H9 (cell line): Measurements from ENCODE around the gene SVOP. TPM values are rescaled to one million over a fixed set of nuclear protein-coding genes. Genes with fewer than 3 reads are reported as not detected.

Experiments used
- DNase-seq: peaks from one replicate; pipeline ENCODE4 v3.0.0-alpha.2; 2017
- H2AFZ ChIP-seq: one replicate; pipeline ENCODE4 v1.6.1; 2013; ENCODE audit warnings: mild to moderate bottlenecking, low read length, control low read depth, moderate library complexity
- H2AK5ac ChIP-seq: 2 replicates; pipeline ENCODE4 v1.6.1; 2013; ENCODE audit warnings: low read length, control low read depth, mixed read lengths; ENCODE audit not compliant: insufficient read length
- H2BK120ac ChIP-seq: one replicate; pipeline ENCODE4 v1.6.1; 2013; ENCODE audit warnings: low read depth, mild to moderate bottlenecking, low read length, control low read depth, inconsistent platforms; ENCODE audit not compliant: poor library complexity, severe bottlenecking
- H2BK12ac ChIP-seq: 2 replicates; pipeline ENCODE4 v1.6.1; 2013; ENCODE audit warnings: low read length, control low read depth, mixed read lengths, low read depth; ENCODE audit not compliant: insufficient read length
- H2BK15ac ChIP-seq: 2 replicates; pipeline ENCODE4 v1.6.1; 2013; ENCODE audit warnings: low read depth, low read length, control low read depth
- H2BK20ac ChIP-seq: one replicate; pipeline ENCODE4 v1.6.1; 2013; ENCODE audit warnings: low read depth, mild to moderate bottlenecking, low read length, control low read depth, inconsistent platforms; ENCODE audit not compliant: poor library complexity, severe bottlenecking
- H2BK5ac ChIP-seq: 2 replicates; pipeline ENCODE4 v1.6.1; 2013; ENCODE audit warnings: low read length, control low read depth, mixed read lengths; ENCODE audit not compliant: insufficient read length
- H3K14ac ChIP-seq: 2 replicates; pipeline ENCODE4 v1.6.1; 2013; ENCODE audit warnings: low read length, control low read depth; ENCODE audit not compliant: insufficient read depth
- H3K18ac ChIP-seq: 2 replicates; pipeline ENCODE4 v1.6.1; 2013; ENCODE audit warnings: low read depth, mild to moderate bottlenecking, mixed read lengths, low read length, control low read depth; ENCODE audit not compliant: insufficient read length
- H3K23ac ChIP-seq: 2 replicates; pipeline ENCODE4 v1.6.1; 2013; ENCODE audit warnings: low read length, control low read depth, mixed read lengths, low read depth; ENCODE audit not compliant: insufficient read length
- H3K23me2 ChIP-seq: 2 replicates; pipeline ENCODE4 v1.6.1; 2013; ENCODE audit warnings: low read depth, mild to moderate bottlenecking, mixed read lengths, low read length, control low read depth; ENCODE audit not compliant: insufficient read length, poor library complexity, severe bottlenecking
- H3K27ac ChIP-seq: 2 replicates; pipeline ENCODE4 v1.5.1; 2013; ENCODE audit warnings: low read length, control low read depth, mixed read lengths, low read depth; ENCODE audit not compliant: insufficient read length
- H3K27me3 ChIP-seq: 2 replicates; pipeline ENCODE4 v1.6.1; 2013; ENCODE audit warnings: low read length, control low read depth, inconsistent platforms; ENCODE audit not compliant: insufficient read depth
- H3K4ac ChIP-seq: 2 replicates; pipeline ENCODE4 v1.6.1; 2013; ENCODE audit warnings: low read depth, mild to moderate bottlenecking, control low read depth, inconsistent platforms, low read length, moderate library complexity
- H3K4me1 ChIP-seq: 2 replicates; pipeline ENCODE4 v1.6.1; 2013; ENCODE audit warnings: low read length, control low read depth, inconsistent platforms; ENCODE audit not compliant: insufficient read depth
- H3K4me2 ChIP-seq: 2 replicates; pipeline ENCODE4 v1.6.1; 2013; ENCODE audit warnings: low read length, control low read depth, mixed read lengths; ENCODE audit not compliant: insufficient read length, insufficient read depth
- H3K56ac ChIP-seq: 2 replicates; pipeline ENCODE4 v1.6.1; 2013; ENCODE audit warnings: low read depth, mild to moderate bottlenecking, mixed read lengths, low read length, control low read depth; ENCODE audit not compliant: insufficient read length
- H3K79me1 ChIP-seq: 2 replicates; pipeline ENCODE4 v1.6.1; 2013; ENCODE audit warnings: low read depth, mild to moderate bottlenecking, moderate library complexity, low read length, control low read depth, inconsistent platforms; ENCODE audit not compliant: insufficient read depth, poor library complexity, severe bottlenecking
- H3K79me2 ChIP-seq: 2 replicates; pipeline ENCODE4 v1.6.1; 2013; ENCODE audit warnings: low read length, control low read depth, inconsistent platforms; ENCODE audit not compliant: insufficient read depth
- H3K9ac ChIP-seq: 2 replicates; pipeline ENCODE4 v1.6.1; 2013; ENCODE audit warnings: low read length, control low read depth, mixed read lengths; ENCODE audit not compliant: insufficient read length; ENCODE audit errors: extremely low read depth
- H3K9me3 ChIP-seq: one replicate; pipeline ENCODE4 v1.6.1; 2013; ENCODE audit warnings: low read depth, low read length, inconsistent platforms; ENCODE audit not compliant: control insufficient read depth
- H3T11ph ChIP-seq: one replicate; pipeline ENCODE4 v1.6.1; 2013; ENCODE audit warnings: mild to moderate bottlenecking, low read length, control low read depth, inconsistent platforms
- H4K20me1 ChIP-seq: one replicate; pipeline ENCODE4 v1.6.1; 2013; ENCODE audit not compliant: control insufficient read depth, insufficient read length, insufficient read depth
- H4K5ac ChIP-seq: 2 replicates; pipeline ENCODE4 v1.6.1; 2013; ENCODE audit warnings: low read depth, mild to moderate bottlenecking, mixed read lengths, low read length, control low read depth; ENCODE audit not compliant: insufficient read length
- H4K8ac ChIP-seq: replicated peaks from 2 replicates; pipeline ENCODE4 v1.6.1; 2013; ENCODE audit warnings: low read length, control low read depth, mixed read lengths, low read depth; ENCODE audit not compliant: insufficient read length
- H4K91ac ChIP-seq: 2 replicates; pipeline ENCODE4 v1.6.1; 2013; ENCODE audit warnings: low read depth, mild to moderate bottlenecking, moderate library complexity, mixed read lengths, low read length, control low read depth; ENCODE audit not compliant: insufficient read length
- H3K27ac Mint-ChIP-seq, 3 experiments: 2 replicates in 2 of 3; 3 replicates in 1 of 3; pipeline ENCODE4 v1.8.0; 2020 to 2021; ENCODE audit warnings: mixed read lengths in 3 of 3, mild to moderate bottlenecking in 1 of 3, moderate library complexity in 1 of 3
- H3K27me3 Mint-ChIP-seq: 2 replicates; pipeline ENCODE4 v1.8.0; 2021; ENCODE audit warnings: low read depth, mild to moderate bottlenecking, moderate library complexity, mixed read lengths
- H3K36me3 Mint-ChIP-seq, 3 experiments: 2 replicates in 2 of 3; 3 replicates in 1 of 3; pipeline ENCODE4 v1.8.0; 2020 to 2021; ENCODE audit warnings: low read depth in 3 of 3, mixed read lengths in 3 of 3; ENCODE audit not compliant: insufficient read depth in 1 of 3
- H3K4me1 Mint-ChIP-seq, 2 experiments: 2 replicates each; pipeline ENCODE4 v1.8.0; 2020; ENCODE audit warnings: mixed read lengths in 2 of 2
- H3K4me3 Mint-ChIP-seq, 2 experiments: 2 replicates in 1 of 2; 3 replicates in 1 of 2; pipeline ENCODE4 v1.8.0; 2020 to 2021; ENCODE audit warnings: mild to moderate bottlenecking in 2 of 2, mixed read lengths in 2 of 2, moderate library complexity in 1 of 2
- H3K9me3 Mint-ChIP-seq, 2 experiments: 2 replicates in 1 of 2; 3 replicates in 1 of 2; pipeline ENCODE4 v1.8.0; 2020; ENCODE audit warnings: mild to moderate bottlenecking in 2 of 2, mixed read lengths in 2 of 2, moderate library complexity in 1 of 2
- WGBS: extraction: QIAGEN DNeasy Blood & Tissue Kit; methylation state at CpG from one replicate; pipeline ENCODE4 v1.1.7; 2013; ENCODE audit warnings: missing lambda C conversion rate, low lambda C conversion rate, mixed read lengths; ENCODE audit not compliant: insufficient read length; ENCODE audit errors: extremely low coverage; 5-methylcytosine and 5-hydroxymethylcytosine counted together
- total RNA-seq: library from RNA; stranded (reverse); gene quantifications from 2 replicates; pipeline ENCODE4 v1.2.1, GENCODE V29; 2021
- TF ChIP-seq, protein P1 (sequence below): fragments of 200-600 bp; sonication (generic); conservative IDR thresholded peaks from 3 replicates; pipeline ENCODE4 v1.8.0; 2021; ENCODE audit warnings: antibody characterized with exemption, mild to moderate bottlenecking

The SVOP gene
- total RNA-seq, 1 experiment from 2014 or later = 0.15 TPM

- Histone ChIP-seq H3K9ac (no peak overlapping the region), H3T11ph (no peak overlapping the region), H3K79me2 (no peaks in the 10 kb centered on the region), H4K91ac (no peak overlapping the region), H2BK20ac (no peak overlapping the region), H3K23ac (no peak overlapping the region), H4K5ac (no peak overlapping the region), H4K8ac (no peak overlapping the region), H3K4me2 (no peak overlapping the region), H3K56ac (no peak overlapping the region), H3K79me1 (no peaks in the 10 kb centered on the region), H2AK5ac (no peak overlapping the region), H3K4ac (no peak overlapping the region), H3K18ac (no peak overlapping the region), H4K20me1 (no peaks in the 10 kb centered on the region), H3K27me3 (no peaks in the 10 kb centered on the region), H3K27ac (no peak overlapping the region), H2BK120ac (no peak overlapping the region), H3K14ac (no peak overlapping the region), H3K4me1 (no peaks in the 10 kb centered on the region), H2BK12ac (no peak overlapping the region), H3K23me2 (no peaks in the 10 kb centered on the region), H2AFZ (no peak overlapping the region), H2BK5ac (no peak overlapping the region), H3K9me3 (no peaks in the 10 kb centered on the region), H2BK15ac (no peak overlapping the region)
- peak; percentile 10 for DNase-seq
- H3K36me3 Mint-ChIP-seq = no peaks in the 10 kb centered on the region
- WGBS = no CpG with 5 or more reads among the region's 8 CpGs
- H3K27ac Mint-ChIP-seq = no peak overlapping the region
- peaks cover 12 to 15% of the 10 kb centered on the region in 2 experiments for H3K4me1 Mint-ChIP-seq
- H3K27me3 Mint-ChIP-seq = peaks cover 16% of the 10 kb centered on the region
- no peak overlapping the region for H3K4me3 Mint-ChIP-seq
- TF ChIP-seq, protein P1, sequence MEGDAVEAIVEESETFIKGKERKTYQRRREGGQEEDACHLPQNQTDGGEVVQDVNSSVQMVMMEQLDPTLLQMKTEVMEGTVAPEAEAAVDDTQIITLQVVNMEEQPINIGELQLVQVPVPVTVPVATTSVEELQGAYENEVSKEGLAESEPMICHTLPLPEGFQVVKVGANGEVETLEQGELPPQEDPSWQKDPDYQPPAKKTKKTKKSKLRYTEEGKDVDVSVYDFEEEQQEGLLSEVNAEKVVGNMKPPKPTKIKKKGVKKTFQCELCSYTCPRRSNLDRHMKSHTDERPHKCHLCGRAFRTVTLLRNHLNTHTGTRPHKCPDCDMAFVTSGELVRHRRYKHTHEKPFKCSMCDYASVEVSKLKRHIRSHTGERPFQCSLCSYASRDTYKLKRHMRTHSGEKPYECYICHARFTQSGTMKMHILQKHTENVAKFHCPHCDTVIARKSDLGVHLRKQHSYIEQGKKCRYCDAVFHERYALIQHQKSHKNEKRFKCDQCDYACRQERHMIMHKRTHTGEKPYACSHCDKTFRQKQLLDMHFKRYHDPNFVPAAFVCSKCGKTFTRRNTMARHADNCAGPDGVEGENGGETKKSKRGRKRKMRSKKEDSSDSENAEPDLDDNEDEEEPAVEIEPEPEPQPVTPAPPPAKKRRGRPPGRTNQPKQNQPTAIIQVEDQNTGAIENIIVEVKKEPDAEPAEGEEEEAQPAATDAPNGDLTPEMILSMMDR = no peak
- no peaks in the 10 kb centered on the region for H3K9me3 Mint-ChIP-seq
Measured at GRCh38 chr12:109016016-109016415, 4.9 kb downstream of the SVOP start.
